Measurements from ENCODE around the gene TBC1D10A.

DNA sequence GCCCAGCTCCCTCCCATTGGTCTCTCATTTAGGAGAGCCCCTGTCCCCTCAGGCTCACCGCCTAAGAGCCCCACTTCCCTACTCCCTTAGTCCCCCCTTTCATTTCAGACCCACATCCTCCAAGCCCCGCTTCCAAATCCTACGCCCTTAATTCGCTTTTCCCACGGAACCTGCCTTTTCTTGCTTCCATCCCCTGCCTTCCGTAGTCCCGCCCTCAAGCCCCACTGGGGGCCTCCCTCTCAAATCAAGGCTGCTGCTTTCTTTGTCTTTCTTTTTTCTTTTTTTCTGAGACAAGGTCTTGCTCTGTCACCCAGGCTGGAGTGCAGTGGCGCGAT, 30.5 kb upstream of the TBC1D10A start:
- TF ChIP-seq EZH2phosphoT487 (IDR thresholded peaks at IDR 0.05; ENCODE audit: borderline replicate concordance) (no peak), CTCF (conservative IDR thresholded peaks at IDR 0.05; ENCODE audit: low read length) (no peak)
